Measurements from ENCODE around the gene FOXC2.

The FOXC2 gene

DNA sequence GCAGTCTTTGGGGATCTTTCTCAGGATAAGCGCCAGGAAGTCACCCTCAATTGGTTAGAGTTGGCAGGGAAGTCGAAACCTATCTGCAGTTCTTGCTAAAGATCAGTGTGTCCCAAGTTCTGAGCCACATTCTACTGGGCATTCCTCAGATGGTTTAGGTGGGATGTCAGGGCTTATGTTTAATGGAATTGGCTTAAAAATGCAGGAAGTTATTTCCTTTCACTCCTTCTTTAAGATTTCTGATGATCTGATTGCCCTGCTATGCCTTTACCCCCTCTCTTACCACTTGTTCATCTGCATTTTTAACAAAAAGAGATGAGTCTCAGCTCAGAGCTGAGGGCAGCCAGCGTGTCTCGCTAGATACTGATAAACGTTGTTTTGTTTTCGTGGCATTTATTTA, 42.5 kb downstream of the FOXC2 start:
- no peak for DNase-seq (ENCODE audit: extremely low read depth in 1 of 2, low read depth in 1 of 2)

DNA sequence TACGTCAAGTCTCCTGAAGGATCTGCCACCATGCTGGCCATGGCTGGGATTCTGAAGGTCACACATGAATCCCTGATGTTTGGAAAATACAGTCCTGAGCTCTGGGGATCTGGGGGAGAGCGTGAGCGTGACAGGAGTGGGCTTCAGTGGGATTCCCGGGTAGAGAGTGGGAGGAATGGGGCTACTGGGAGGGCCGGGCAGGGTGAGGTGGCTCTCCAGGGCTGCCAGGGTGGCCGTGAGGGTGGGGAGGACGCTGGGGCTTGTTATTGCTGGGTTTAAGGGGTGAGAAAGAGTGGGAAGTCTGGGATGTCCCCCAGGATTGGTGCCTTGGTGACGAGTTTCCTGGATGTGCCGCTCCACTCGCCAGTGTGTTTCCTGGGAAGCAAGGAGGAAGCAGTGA, 43.0 kb downstream of the FOXC2 start:
- no peak for DNase-seq (ENCODE audit: extremely low read depth in 1 of 2, low read depth in 1 of 2)

- no peak for DNase-seq (ENCODE audit: extremely low read depth in 1 of 2, low read depth in 1 of 2)
Measured at GRCh38 chr16:86610779-86611524, 44.3 kb downstream of the FOXC2 start.

DNA sequence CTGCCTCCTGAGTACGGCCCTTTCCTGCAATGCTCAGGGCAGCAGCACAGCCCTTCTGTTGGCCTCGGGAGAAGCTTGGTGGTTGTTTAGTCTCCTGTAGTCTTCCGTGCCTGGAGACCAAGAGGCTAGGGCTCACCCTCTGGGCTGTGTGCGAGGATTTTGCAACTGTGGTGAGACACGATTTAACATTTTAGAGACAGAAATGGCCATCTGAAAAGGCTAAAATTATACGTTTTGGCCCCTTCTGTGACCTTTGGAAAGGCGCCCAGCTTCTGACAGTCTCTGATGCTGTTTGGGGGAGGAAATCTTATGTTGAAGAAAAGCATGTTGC, 44.9 kb downstream of the FOXC2 start:
- no peak for DNase-seq (ENCODE audit: extremely low read depth in 1 of 2, low read depth in 1 of 2)

DNA sequence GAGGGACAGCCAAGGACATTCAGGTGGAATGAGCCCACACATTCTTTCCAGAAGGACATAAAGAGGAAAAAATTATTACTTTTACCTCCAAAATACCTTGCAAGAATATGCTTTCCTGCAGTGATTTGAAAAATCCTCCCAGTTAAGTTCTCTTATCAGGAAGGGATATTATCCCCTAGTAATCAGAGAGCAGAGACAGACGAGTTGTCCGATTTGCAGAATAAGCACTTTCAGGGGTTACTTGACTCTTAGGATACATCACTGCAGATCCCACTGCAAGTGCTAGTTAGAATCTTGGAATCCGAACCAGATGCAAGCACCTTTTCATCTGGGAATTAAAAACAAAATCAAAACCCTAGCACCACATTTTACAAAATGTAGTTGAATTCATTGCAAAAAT, 45.3 kb downstream of the FOXC2 start:
- no peak for DNase-seq (ENCODE audit: extremely low read depth in 1 of 2, low read depth in 1 of 2)

DNA sequence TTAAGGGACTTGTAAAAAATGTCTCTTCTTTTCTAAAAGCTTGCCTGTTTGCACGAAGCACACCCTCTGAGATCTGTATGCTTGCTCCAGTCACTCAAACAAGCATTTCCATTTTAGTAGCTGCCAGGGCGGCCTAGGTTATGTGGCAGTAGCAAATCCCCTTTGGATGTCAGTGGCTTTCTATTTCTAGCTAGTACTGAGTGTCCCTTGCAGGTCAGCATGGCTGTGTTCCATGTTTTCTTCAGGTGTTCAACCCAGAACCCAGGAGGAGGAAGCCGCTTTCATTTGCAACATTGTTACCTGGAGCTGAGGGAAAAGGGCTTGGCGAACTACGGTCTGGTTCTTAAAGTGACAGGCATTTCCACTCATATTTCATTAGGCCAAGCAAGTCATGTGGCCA, 48.1 kb downstream of the FOXC2 start:
- no peak for DNase-seq (ENCODE audit: extremely low read depth in 1 of 2, low read depth in 1 of 2)

DNA sequence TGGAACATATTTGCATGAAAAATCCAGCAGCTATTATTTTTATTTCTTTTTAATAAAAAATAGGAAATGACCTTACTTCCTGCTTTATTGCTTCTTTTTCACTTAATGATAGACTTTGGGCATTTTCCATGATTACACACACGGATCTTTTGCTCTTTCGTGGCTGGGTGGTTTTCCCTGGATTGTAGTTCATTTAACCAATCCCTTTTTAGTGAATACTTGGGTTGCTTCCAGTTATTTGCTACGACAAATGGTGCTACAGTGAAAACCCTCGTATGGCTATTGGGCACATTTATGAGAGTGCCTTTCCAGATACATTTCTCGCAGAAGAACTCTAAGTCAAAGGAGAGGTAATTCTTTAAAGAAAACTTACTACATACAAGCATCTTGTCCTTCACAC, 50.3 kb downstream of the FOXC2 start:
- no peak for DNase-seq (ENCODE audit: extremely low read depth in 1 of 2, low read depth in 1 of 2)

DNA sequence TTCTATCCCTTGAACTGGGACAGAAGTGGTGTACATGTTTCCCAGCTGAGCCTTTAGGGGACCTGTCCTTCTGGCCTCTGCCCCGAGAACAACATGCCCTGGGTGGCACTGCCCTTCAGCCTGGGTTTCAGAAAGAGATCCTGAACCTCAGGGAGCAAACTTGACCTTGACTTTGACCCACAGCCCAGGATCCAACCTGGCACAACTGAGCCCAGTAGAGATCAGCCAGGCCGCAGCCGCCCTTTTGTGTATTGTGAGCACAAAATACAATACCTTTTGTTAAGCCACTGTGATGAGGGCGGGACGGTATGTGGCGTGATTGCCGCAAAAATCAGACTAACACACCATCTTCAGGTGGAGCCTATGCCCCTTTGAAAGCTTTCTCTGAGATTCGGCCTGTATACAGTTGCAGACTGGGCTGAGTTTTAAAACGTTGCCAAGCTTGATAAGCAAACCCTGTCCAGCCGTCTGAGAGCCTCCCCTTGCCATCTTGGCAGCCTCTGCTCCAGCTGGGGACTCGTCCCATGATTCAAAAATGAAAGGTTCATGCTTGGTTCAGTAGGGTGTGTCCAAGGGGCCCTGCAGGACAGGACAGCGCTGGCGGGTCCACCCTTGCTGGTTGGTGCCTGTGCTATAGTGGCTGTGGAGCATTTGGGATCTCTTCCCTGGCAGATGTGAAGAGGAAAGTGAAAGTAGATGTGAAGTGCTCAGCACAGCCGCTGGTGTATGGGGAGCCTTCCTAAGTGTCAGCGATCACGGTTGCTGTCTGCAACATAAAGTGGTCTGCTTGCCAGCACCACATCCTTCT, 52.0 kb downstream of the FOXC2 start:
- DNase-seq (ENCODE audit: extremely low read depth in 1 of 2, low read depth in 1 of 2): no peak
